Ishikawa (cell line): Measurements from ENCODE around the gene HOXB3.

Experiments used
- CEBPB ChIP-seq: IDR thresholded peaks from 2 replicates; pipeline ENCODE4 v1.6.1; 2012
- CREB1 ChIP-seq: IDR thresholded peaks from 2 replicates; pipeline ENCODE4 v1.6.1; 2012; ENCODE audit warnings: low read depth
- EGR1 ChIP-seq: IDR thresholded peaks from 2 replicates; pipeline ENCODE4 v1.6.1; 2012
- EP300 ChIP-seq: IDR thresholded peaks from 2 replicates; pipeline ENCODE4 v1.6.1; 2012; ENCODE audit warnings: borderline replicate concordance
- MAX ChIP-seq: IDR thresholded peaks from 2 replicates; pipeline ENCODE4 v1.6.1; 2012
- NFIC ChIP-seq: IDR thresholded peaks from 2 replicates; pipeline ENCODE4 v1.6.1; 2012
- RAD21 ChIP-seq: IDR thresholded peaks from 2 replicates; pipeline ENCODE4 v1.6.1; 2012; ENCODE audit warnings: low read depth
- REST ChIP-seq: IDR thresholded peaks from 2 replicates; pipeline ENCODE4 v1.6.1; 2012; ENCODE audit warnings: low read depth, mild to moderate bottlenecking
- TAF1 ChIP-seq: IDR thresholded peaks from 2 replicates; pipeline ENCODE4 v1.6.1; 2012; ENCODE audit warnings: low read depth, mild to moderate bottlenecking
- TCF12 ChIP-seq: IDR thresholded peaks from 2 replicates; pipeline ENCODE4 v1.6.1; 2012; ENCODE audit warnings: low read depth
- USF1 ChIP-seq: IDR thresholded peaks from 2 replicates; pipeline ENCODE4 v1.6.1; 2012
- YY1 ChIP-seq: IDR thresholded peaks from 2 replicates; pipeline ENCODE4 v1.6.1; 2012; ENCODE audit warnings: low read depth

- TF ChIP-seq MAX (no peak), EP300 (no peak), TAF1 (no peak), REST (no peak), YY1 (no peak), TCF12 (no peak), CEBPB (no peak), RAD21 (no peak), CREB1 (no peak), EGR1 (no peak), USF1 (no peak), NFIC (no peak)
Observed at GRCh38 chr17:48570325-48571023, 19.6 kb downstream of the HOXB3 start.
